GM23248 (cell line): ENCODE data around the gene MOB3B.
"Not testable (repeated sequence)": the region's sequence is repeated elsewhere in the genome, so short reads cannot be mapped to it uniquely, and the experiment has no call there.

Experiments
- EZH2 ChIP-seq: fragments of 200-600 bp; sonication (generic); IDR thresholded peaks from 2 replicates; pipeline ENCODE4 v1.6.1; 2018; ENCODE audit warnings: antibody characterized with exemption, mild to moderate bottlenecking; ENCODE audit not compliant: insufficient read depth, poor library complexity, severe bottlenecking
- EZH2phosphoT487 ChIP-seq: fragments of 200-600 bp; sonication (generic); IDR thresholded peaks from 2 replicates; pipeline ENCODE4 v1.6.1; 2018; ENCODE audit warnings: antibody characterized with exemption, moderate library complexity, mild to moderate bottlenecking, low read depth; ENCODE audit not compliant: insufficient read depth

DNA sequence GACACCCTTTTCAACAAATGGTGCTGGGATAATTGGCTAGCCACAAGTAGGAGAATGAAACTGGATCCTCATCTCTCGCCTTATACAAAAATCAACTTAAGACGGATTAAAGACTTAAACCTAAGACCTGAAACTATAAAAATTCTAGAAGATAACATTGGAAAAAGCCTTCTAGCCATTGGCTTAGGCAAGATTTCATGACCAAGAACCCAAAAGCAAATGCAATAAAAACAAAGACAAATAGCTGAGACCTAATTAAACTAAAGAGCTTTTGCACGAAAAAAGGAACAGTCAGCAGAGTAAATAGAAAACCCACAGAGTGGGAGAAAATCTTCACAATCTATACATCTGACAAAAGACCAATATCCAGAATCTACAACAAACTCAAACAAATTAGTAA lies 110.1 kb downstream of the MOB3B start:
- TF ChIP-seq EZH2, EZH2phosphoT487: not testable (repeated sequence)
